ENCODE results near the gene TRAPPC5. TPM values are rescaled to one million over a fixed set of nuclear protein-coding genes. Genes with fewer than 3 reads are reported as not detected.

Gene TRAPPC5
- 10 to 100 TPM; 55.5 to 69.8 TPM for total RNA-seq
- total RNA-seq = 1.9 to 2.2 reads per million in 2 donors

DNA sequence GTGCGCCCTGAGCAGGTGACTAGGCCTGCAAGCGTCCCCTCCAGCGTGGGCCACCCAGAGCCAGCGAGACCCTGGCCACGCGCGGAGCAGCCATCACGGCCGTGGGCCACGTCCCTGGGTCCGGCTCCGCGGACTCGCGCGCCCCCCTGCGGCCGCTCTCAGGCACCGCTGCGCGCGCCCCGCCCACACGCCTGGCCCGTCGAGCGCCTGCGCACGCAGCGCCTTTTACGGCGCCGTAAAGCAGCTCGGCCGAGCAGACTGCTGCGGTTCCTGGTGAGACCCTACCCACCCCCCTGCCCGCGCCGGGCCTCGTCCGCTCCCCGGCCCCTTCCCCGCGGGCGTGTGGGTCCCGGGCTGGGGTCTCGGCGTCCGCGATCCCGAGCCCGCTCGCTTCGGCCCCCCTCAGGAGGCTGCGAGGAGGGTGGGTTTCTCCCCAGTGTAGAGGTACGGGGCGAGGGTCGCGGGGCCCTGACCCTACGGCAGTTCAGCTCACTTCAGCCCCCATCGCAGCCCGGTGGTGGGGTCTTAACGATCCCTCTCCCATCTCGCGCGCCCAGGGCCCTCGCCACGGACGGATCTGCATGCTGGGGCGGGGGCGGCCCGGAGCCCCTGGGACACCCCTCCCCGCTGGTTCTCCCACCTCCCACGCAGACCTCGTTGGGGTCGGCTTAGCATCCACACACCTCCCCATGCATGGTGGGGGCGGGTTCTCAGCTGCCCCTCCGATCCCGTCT, at the start of gene TRAPPC5:
Gene TRAPPC5 (plus strand): TSS at position 228 of the 734 bp plus-strand sequence. CDS start 1,421 bp downstream, outside the sequence.
- Mint-ChIP-seq H3K4me1 (peaks cover 44% of the 10 kb centered on the region), H3K36me3 (ENCODE audit: low read depth) (no peaks in the 10 kb centered on the region), H3K4me3 (peak within 1 kb of the TSS; percentile 95), H3K27me3 (peaks cover 19% of the 10 kb centered on the region), H3K27ac (peak within 1 kb of the TSS; percentile 85)
- ATAC-seq (peak; percentile 68), DNase-seq (peak; percentile 83 to 90 (median 86))
- no peaks in the 10 kb centered on the region for H3K9me3 ChIP-seq (ENCODE audit: control insufficient read depth, low read length, poor library complexity, severe bottlenecking)

DNA sequence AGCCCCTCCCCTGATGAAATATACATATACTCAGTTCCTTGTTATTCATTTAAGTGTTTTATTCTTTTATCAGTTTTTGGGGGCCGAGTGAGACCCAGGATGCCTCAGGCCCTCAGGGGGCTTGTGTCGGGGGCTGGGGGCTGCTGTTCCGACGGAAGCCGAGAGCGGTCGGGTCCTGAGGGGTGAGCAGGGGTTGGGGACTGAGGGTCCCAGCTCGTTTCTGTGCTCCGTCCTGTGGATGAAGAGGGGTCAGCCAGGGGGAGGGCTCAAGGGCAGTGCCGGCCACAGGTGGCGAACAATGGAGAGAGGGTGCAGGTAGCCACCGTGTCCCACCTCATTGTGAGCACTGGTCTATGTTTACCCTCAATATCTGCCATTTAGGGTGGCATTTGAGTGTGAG, 49.1 kb upstream of the TRAPPC5 start:
- ATAC-seq (no peak), DNase-seq (no peak)
- Mint-ChIP-seq H3K36me3 (ENCODE audit: low read depth) (peaks cover 5% of the 10 kb centered on the region), H3K4me1 (peaks cover 42% of the 10 kb centered on the region), H3K4me3 (no peak overlapping the region), H3K27ac (no peak overlapping the region), H3K27me3 (no peaks in the 10 kb centered on the region)
- no peaks in the 10 kb centered on the region for H3K9me3 ChIP-seq (ENCODE audit: control insufficient read depth, low read length, poor library complexity, severe bottlenecking)

- Mint-ChIP-seq H3K4me3 (peak overlapping the region; percentile 49), H3K4me1 (peaks cover 39% of the 10 kb centered on the region), H3K27me3 (no peaks in the 10 kb centered on the region), H3K27ac (no peak overlapping the region), H3K36me3 (ENCODE audit: low read depth) (peaks cover 5% of the 10 kb centered on the region)
- no peak for ATAC-seq
- DNase-seq = no peak
- no peaks in the 10 kb centered on the region for H3K9me3 ChIP-seq (ENCODE audit: control insufficient read depth, low read length, poor library complexity, severe bottlenecking)
Measured at GRCh38 chr19:7632340-7633203, 48.1 kb upstream of the TRAPPC5 start.

- peaks cover 5% of the 10 kb centered on the region for H3K36me3 Mint-ChIP-seq (ENCODE audit: low read depth)
- no peak for ATAC-seq
- H3K4me3 Mint-ChIP-seq = peak within 1 kb of the TSS; percentile 49
- peaks cover 32% of the 10 kb centered on the region for H3K4me1 Mint-ChIP-seq
- peak within 1 kb of the TSS; percentile 59 for H3K27ac Mint-ChIP-seq
- H3K27me3 Mint-ChIP-seq = no peaks in the 10 kb centered on the region
- H3K9me3 ChIP-seq (ENCODE audit: control insufficient read depth, low read length, poor library complexity, severe bottlenecking) = no peaks in the 10 kb centered on the region
- no peak for DNase-seq
Measured at GRCh38 chr19:7633698-7634097, 46.9 kb upstream of the TRAPPC5 start, which contains the start of gene PCP2. Gene PCP2 (minus strand): TSS chr19:7633719. CDS start chr19:7633457, 262 bp downstream.

- Mint-ChIP-seq H3K27ac (peak overlapping the region; percentile 83), H3K36me3 (ENCODE audit: low read depth) (peaks cover 6% of the 10 kb centered on the region), H3K4me3 (peak overlapping the region; percentile 87), H3K27me3 (no peaks in the 10 kb centered on the region), H3K4me1 (peaks cover 22% of the 10 kb centered on the region)
- DNase-seq (no peak), ATAC-seq (no peak)
- no peaks in the 10 kb centered on the region for H3K9me3 ChIP-seq (ENCODE audit: control insufficient read depth, low read length, poor library complexity, severe bottlenecking)
Measured at GRCh38 chr19:7635670-7636069, 45.0 kb upstream of the TRAPPC5 start.

DNA sequence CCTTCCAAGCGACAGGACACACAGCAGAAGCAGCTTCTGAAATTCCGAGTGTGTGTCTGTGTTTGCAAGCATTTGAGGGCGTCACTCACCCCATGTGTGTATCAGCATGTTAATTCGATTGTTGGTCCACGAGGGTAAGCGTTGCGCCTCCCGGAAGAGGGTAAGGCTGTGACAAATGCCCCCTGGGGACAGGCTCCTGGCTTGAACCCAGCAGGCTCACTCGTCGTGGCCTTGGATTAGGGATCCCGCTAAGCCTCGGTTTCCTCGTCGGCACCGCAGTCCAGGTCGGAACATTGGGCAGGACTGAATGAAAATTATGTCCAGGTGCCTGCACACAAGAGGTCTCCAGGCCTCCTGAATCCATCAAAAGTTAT, 44.3 kb upstream of the TRAPPC5 start:
- no peak for ATAC-seq
- DNase-seq = no peak
- peaks cover 6% of the 10 kb centered on the region for H3K36me3 Mint-ChIP-seq (ENCODE audit: low read depth)
- no peaks in the 10 kb centered on the region for H3K9me3 ChIP-seq (ENCODE audit: control insufficient read depth, low read length, poor library complexity, severe bottlenecking)
- peak overlapping the region; percentile 83 for H3K27ac Mint-ChIP-seq
- H3K27me3 Mint-ChIP-seq = no peaks in the 10 kb centered on the region
- H3K4me1 Mint-ChIP-seq = peaks cover 20% of the 10 kb centered on the region
- H3K4me3 Mint-ChIP-seq = peak overlapping the region; percentile 87

DNA sequence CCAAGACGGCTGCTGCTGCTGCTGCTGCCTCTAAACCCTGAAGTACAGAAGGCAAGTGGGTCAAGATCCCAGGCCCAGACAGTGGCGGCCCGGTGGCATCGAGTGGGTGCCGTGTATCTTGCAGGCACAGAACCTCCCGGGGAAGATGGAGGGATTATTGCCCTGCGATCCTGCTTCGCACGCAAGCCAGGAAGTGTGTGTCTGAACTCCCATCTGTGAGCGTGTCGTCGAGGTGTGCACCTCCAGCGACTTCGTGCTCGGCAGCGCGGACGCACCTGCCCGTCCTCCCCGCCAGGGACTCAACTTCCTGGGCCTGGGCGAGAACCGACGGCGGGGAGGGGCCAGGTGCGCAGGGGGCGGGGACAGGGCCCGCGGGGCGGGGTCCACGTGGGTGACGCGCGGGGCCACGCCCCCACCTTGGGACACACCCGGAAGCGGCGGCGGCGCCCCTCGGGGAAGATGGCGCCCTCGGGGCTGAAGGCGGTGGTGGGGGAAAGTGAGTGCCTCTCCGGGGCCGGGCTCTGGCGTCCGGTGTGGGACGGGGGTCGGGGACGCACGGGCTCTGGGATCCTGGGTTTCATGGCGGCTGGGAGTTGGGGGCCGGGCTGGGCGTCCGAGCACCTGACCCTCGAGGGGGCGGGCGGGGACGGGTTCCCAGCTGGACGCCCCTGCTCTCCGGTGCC, 43.8 kb upstream of the TRAPPC5 start, which contains the start of gene STXBP2:
Gene STXBP2 (plus strand): TSS at position 420 of the 683 bp plus-strand sequence. CDS start 40 bp downstream, at position 460.
- H3K36me3 Mint-ChIP-seq (ENCODE audit: low read depth) = peaks cover 6% of the 10 kb centered on the region
- H3K4me1 Mint-ChIP-seq = peaks cover 16% of the 10 kb centered on the region
- H3K4me3 Mint-ChIP-seq = peak within 1 kb of the TSS; percentile 87
- ATAC-seq (peak; percentile 97), DNase-seq (peak; percentile 92 to 96 (median 95))
- peak within 1 kb of the TSS; percentile 83 for H3K27ac Mint-ChIP-seq
- no peaks in the 10 kb centered on the region for H3K9me3 ChIP-seq (ENCODE audit: control insufficient read depth, low read length, poor library complexity, severe bottlenecking)
- H3K27me3 Mint-ChIP-seq = no peaks in the 10 kb centered on the region

GRCh38 chr19:7637374-7638256, 43.0 kb upstream of the TRAPPC5 start:
- H3K9me3 ChIP-seq (ENCODE audit: control insufficient read depth, low read length, poor library complexity, severe bottlenecking) = no peaks in the 10 kb centered on the region
- Mint-ChIP-seq H3K4me3 (peak overlapping the region; percentile 87), H3K27ac (peak overlapping the region; percentile 83)

GRCh38 chr19:7638802-7639465, 41.7 kb upstream of the TRAPPC5 start:
- no peaks in the 10 kb centered on the region for H3K9me3 ChIP-seq (ENCODE audit: control insufficient read depth, low read length, poor library complexity, severe bottlenecking)
- DNase-seq (no peak), ATAC-seq (no peak)
- Mint-ChIP-seq H3K27me3 (no peaks in the 10 kb centered on the region), H3K36me3 (ENCODE audit: low read depth) (peaks cover 6% of the 10 kb centered on the region), H3K4me1 (peaks cover 14% of the 10 kb centered on the region), H3K27ac (peak overlapping the region; percentile 83), H3K4me3 (no peak overlapping the region)

More at GRCh38 chr19:7637374-7638256, 43.0 kb upstream of the TRAPPC5 start:
- ATAC-seq (peak; percentile 26), DNase-seq (no peak)
- H3K27me3 Mint-ChIP-seq = no peaks in the 10 kb centered on the region
- H3K36me3 Mint-ChIP-seq (ENCODE audit: low read depth) = peaks cover 6% of the 10 kb centered on the region
- H3K4me1 Mint-ChIP-seq = peaks cover 16% of the 10 kb centered on the region

- Mint-ChIP-seq H3K27me3 (no peaks in the 10 kb centered on the region), H3K4me3 (no peak overlapping the region), H3K4me1 (peaks cover 11% of the 10 kb centered on the region), H3K27ac (no peak overlapping the region), H3K36me3 (ENCODE audit: low read depth) (peaks cover 6% of the 10 kb centered on the region)
- H3K9me3 ChIP-seq (ENCODE audit: control insufficient read depth, low read length, poor library complexity, severe bottlenecking) = no peaks in the 10 kb centered on the region
- ATAC-seq (no peak), DNase-seq (no peak)
Measured at GRCh38 chr19:7639863-7640348, 40.7 kb upstream of the TRAPPC5 start.

DNA sequence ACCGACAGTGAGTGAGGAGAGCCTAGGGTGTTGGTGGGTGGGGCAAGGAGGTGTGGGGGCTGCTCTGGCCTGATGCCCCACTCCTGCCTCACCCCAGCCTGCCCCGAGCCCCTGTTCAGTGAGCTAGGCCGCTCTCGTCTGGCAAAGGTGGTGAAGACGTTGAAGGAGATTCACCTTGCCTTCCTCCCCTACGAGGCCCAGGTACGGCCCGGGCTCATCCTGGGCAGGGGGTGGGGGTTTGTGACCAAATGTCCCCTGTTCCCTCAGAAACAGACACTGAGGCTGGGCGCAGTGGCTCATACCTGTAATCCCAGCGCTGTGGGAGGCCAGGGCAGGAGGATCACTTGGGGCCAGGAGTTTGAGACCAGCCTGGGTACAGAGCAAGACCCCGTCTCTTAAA, 39.8 kb upstream of the TRAPPC5 start:
- ATAC-seq (no peak), DNase-seq (no peak)
- Mint-ChIP-seq H3K4me3 (no peak overlapping the region), H3K27me3 (no peaks in the 10 kb centered on the region), H3K4me1 (peaks cover 13% of the 10 kb centered on the region), H3K27ac (no peak overlapping the region), H3K36me3 (ENCODE audit: low read depth) (peaks cover 9% of the 10 kb centered on the region)
- no peaks in the 10 kb centered on the region for H3K9me3 ChIP-seq (ENCODE audit: control insufficient read depth, low read length, poor library complexity, severe bottlenecking)

Measured in T-helper 17 cell (primary cell).